H9 (cell line): Measurements from ENCODE around the gene TSGA10. TPM values are rescaled to one million over a fixed set of nuclear protein-coding genes. Genes with fewer than 3 reads are reported as not detected.

Source experiments
- DNase-seq: peaks from one replicate; pipeline ENCODE4 v3.0.0-alpha.2; 2017
- H2AFZ ChIP-seq: one replicate; pipeline ENCODE4 v1.6.1; 2013; ENCODE audit warnings: mild to moderate bottlenecking, low read length, control low read depth, moderate library complexity
- H2AK5ac ChIP-seq: 2 replicates; pipeline ENCODE4 v1.6.1; 2013; ENCODE audit warnings: low read length, control low read depth, mixed read lengths; ENCODE audit not compliant: insufficient read length
- H2BK120ac ChIP-seq: one replicate; pipeline ENCODE4 v1.6.1; 2013; ENCODE audit warnings: low read depth, mild to moderate bottlenecking, low read length, control low read depth, inconsistent platforms; ENCODE audit not compliant: poor library complexity, severe bottlenecking
- H2BK12ac ChIP-seq: 2 replicates; pipeline ENCODE4 v1.6.1; 2013; ENCODE audit warnings: low read length, control low read depth, mixed read lengths, low read depth; ENCODE audit not compliant: insufficient read length
- H2BK15ac ChIP-seq: 2 replicates; pipeline ENCODE4 v1.6.1; 2013; ENCODE audit warnings: low read depth, low read length, control low read depth
- H2BK20ac ChIP-seq: one replicate; pipeline ENCODE4 v1.6.1; 2013; ENCODE audit warnings: low read depth, mild to moderate bottlenecking, low read length, control low read depth, inconsistent platforms; ENCODE audit not compliant: poor library complexity, severe bottlenecking
- H2BK5ac ChIP-seq: 2 replicates; pipeline ENCODE4 v1.6.1; 2013; ENCODE audit warnings: low read length, control low read depth, mixed read lengths; ENCODE audit not compliant: insufficient read length
- H3K14ac ChIP-seq: 2 replicates; pipeline ENCODE4 v1.6.1; 2013; ENCODE audit warnings: low read length, control low read depth; ENCODE audit not compliant: insufficient read depth
- H3K18ac ChIP-seq: 2 replicates; pipeline ENCODE4 v1.6.1; 2013; ENCODE audit warnings: low read depth, mild to moderate bottlenecking, mixed read lengths, low read length, control low read depth; ENCODE audit not compliant: insufficient read length
- H3K23ac ChIP-seq: 2 replicates; pipeline ENCODE4 v1.6.1; 2013; ENCODE audit warnings: low read length, control low read depth, mixed read lengths, low read depth; ENCODE audit not compliant: insufficient read length
- H3K23me2 ChIP-seq: 2 replicates; pipeline ENCODE4 v1.6.1; 2013; ENCODE audit warnings: low read depth, mild to moderate bottlenecking, mixed read lengths, low read length, control low read depth; ENCODE audit not compliant: insufficient read length, poor library complexity, severe bottlenecking
- H3K27ac ChIP-seq: 2 replicates; pipeline ENCODE4 v1.5.1; 2013; ENCODE audit warnings: low read length, control low read depth, mixed read lengths, low read depth; ENCODE audit not compliant: insufficient read length
- H3K27me3 ChIP-seq: 2 replicates; pipeline ENCODE4 v1.6.1; 2013; ENCODE audit warnings: low read length, control low read depth, inconsistent platforms; ENCODE audit not compliant: insufficient read depth
- H3K4ac ChIP-seq: 2 replicates; pipeline ENCODE4 v1.6.1; 2013; ENCODE audit warnings: low read depth, mild to moderate bottlenecking, control low read depth, inconsistent platforms, low read length, moderate library complexity
- H3K4me1 ChIP-seq: 2 replicates; pipeline ENCODE4 v1.6.1; 2013; ENCODE audit warnings: low read length, control low read depth, inconsistent platforms; ENCODE audit not compliant: insufficient read depth
- H3K4me2 ChIP-seq: 2 replicates; pipeline ENCODE4 v1.6.1; 2013; ENCODE audit warnings: low read length, control low read depth, mixed read lengths; ENCODE audit not compliant: insufficient read length, insufficient read depth
- H3K56ac ChIP-seq: 2 replicates; pipeline ENCODE4 v1.6.1; 2013; ENCODE audit warnings: low read depth, mild to moderate bottlenecking, mixed read lengths, low read length, control low read depth; ENCODE audit not compliant: insufficient read length
- H3K79me1 ChIP-seq: 2 replicates; pipeline ENCODE4 v1.6.1; 2013; ENCODE audit warnings: low read depth, mild to moderate bottlenecking, moderate library complexity, low read length, control low read depth, inconsistent platforms; ENCODE audit not compliant: insufficient read depth, poor library complexity, severe bottlenecking
- H3K79me2 ChIP-seq: 2 replicates; pipeline ENCODE4 v1.6.1; 2013; ENCODE audit warnings: low read length, control low read depth, inconsistent platforms; ENCODE audit not compliant: insufficient read depth
- H3K9ac ChIP-seq: 2 replicates; pipeline ENCODE4 v1.6.1; 2013; ENCODE audit warnings: low read length, control low read depth, mixed read lengths; ENCODE audit not compliant: insufficient read length; ENCODE audit errors: extremely low read depth
- H3K9me3 ChIP-seq: one replicate; pipeline ENCODE4 v1.6.1; 2013; ENCODE audit warnings: low read depth, low read length, inconsistent platforms; ENCODE audit not compliant: control insufficient read depth
- H3T11ph ChIP-seq: one replicate; pipeline ENCODE4 v1.6.1; 2013; ENCODE audit warnings: mild to moderate bottlenecking, low read length, control low read depth, inconsistent platforms
- H4K20me1 ChIP-seq: one replicate; pipeline ENCODE4 v1.6.1; 2013; ENCODE audit not compliant: control insufficient read depth, insufficient read length, insufficient read depth
- H4K5ac ChIP-seq: 2 replicates; pipeline ENCODE4 v1.6.1; 2013; ENCODE audit warnings: low read depth, mild to moderate bottlenecking, mixed read lengths, low read length, control low read depth; ENCODE audit not compliant: insufficient read length
- H4K8ac ChIP-seq: replicated peaks from 2 replicates; pipeline ENCODE4 v1.6.1; 2013; ENCODE audit warnings: low read length, control low read depth, mixed read lengths, low read depth; ENCODE audit not compliant: insufficient read length
- H4K91ac ChIP-seq: 2 replicates; pipeline ENCODE4 v1.6.1; 2013; ENCODE audit warnings: low read depth, mild to moderate bottlenecking, moderate library complexity, mixed read lengths, low read length, control low read depth; ENCODE audit not compliant: insufficient read length
- H3K27ac Mint-ChIP-seq, 3 experiments: 2 replicates in 2 of 3; 3 replicates in 1 of 3; pipeline ENCODE4 v1.8.0; 2020 to 2021; ENCODE audit warnings: mixed read lengths in 3 of 3, mild to moderate bottlenecking in 1 of 3, moderate library complexity in 1 of 3
- H3K27me3 Mint-ChIP-seq: 2 replicates; pipeline ENCODE4 v1.8.0; 2021; ENCODE audit warnings: low read depth, mild to moderate bottlenecking, moderate library complexity, mixed read lengths
- H3K36me3 Mint-ChIP-seq, 3 experiments: 2 replicates in 2 of 3; 3 replicates in 1 of 3; pipeline ENCODE4 v1.8.0; 2020 to 2021; ENCODE audit warnings: low read depth in 3 of 3, mixed read lengths in 3 of 3; ENCODE audit not compliant: insufficient read depth in 1 of 3
- H3K4me1 Mint-ChIP-seq, 2 experiments: 2 replicates each; pipeline ENCODE4 v1.8.0; 2020; ENCODE audit warnings: mixed read lengths in 2 of 2
- H3K4me3 Mint-ChIP-seq, 2 experiments: 2 replicates in 1 of 2; 3 replicates in 1 of 2; pipeline ENCODE4 v1.8.0; 2020 to 2021; ENCODE audit warnings: mild to moderate bottlenecking in 2 of 2, mixed read lengths in 2 of 2, moderate library complexity in 1 of 2
- H3K9me3 Mint-ChIP-seq, 2 experiments: 2 replicates in 1 of 2; 3 replicates in 1 of 2; pipeline ENCODE4 v1.8.0; 2020; ENCODE audit warnings: mild to moderate bottlenecking in 2 of 2, mixed read lengths in 2 of 2, moderate library complexity in 1 of 2
- CTCF ChIP-seq: fragments of 200-600 bp; sonication (generic); conservative IDR thresholded peaks from 3 replicates; pipeline ENCODE4 v1.8.0; 2021; ENCODE audit warnings: antibody characterized with exemption, mild to moderate bottlenecking
- WGBS: extraction: QIAGEN DNeasy Blood & Tissue Kit; methylation state at CpG from one replicate; pipeline ENCODE4 v1.1.7; 2013; ENCODE audit warnings: missing lambda C conversion rate, low lambda C conversion rate, mixed read lengths; ENCODE audit not compliant: insufficient read length; ENCODE audit errors: extremely low coverage; 5-methylcytosine and 5-hydroxymethylcytosine counted together
- total RNA-seq: library from RNA; stranded (reverse); gene quantifications from 2 replicates; pipeline ENCODE4 v1.2.1, GENCODE V29; 2021

Gene TSGA10
- total RNA-seq, 1 experiment from 2014 or later = 6.3 TPM

- no peak overlapping the region for H3K9ac ChIP-seq
- Mint-ChIP-seq H3K4me3 (no peak overlapping the region), H3K9me3 (no peaks in the 10 kb centered on the region), H3K4me1 (peaks cover 9 to 13% of the 10 kb centered on the region in 2 experiments), H3K27ac (no peak overlapping the region), H3K36me3 (no peaks in the 10 kb centered on the region; a peak in 3 of 7 replicates), H3K27me3 (no peaks in the 10 kb centered on the region)
- peaks cover 12% of the 10 kb centered on the region for H3K23me2 ChIP-seq
- no peaks in the 10 kb centered on the region for H3K79me1 ChIP-seq
- no peak overlapping the region for H2BK120ac ChIP-seq
- TF ChIP-seq CTCF = no peak
- no peak overlapping the region for H2BK12ac ChIP-seq
- peaks cover 2% of the 10 kb centered on the region for H4K20me1 ChIP-seq
- H3K56ac ChIP-seq = no peak overlapping the region
- no peak overlapping the region for H4K5ac ChIP-seq
- H3T11ph ChIP-seq = no peak overlapping the region
- H2AFZ ChIP-seq = no peak overlapping the region
- H3K27me3 ChIP-seq = no peaks in the 10 kb centered on the region
- H3K4ac ChIP-seq = no peak overlapping the region
- no peak overlapping the region for H3K4me2 ChIP-seq
- no peak overlapping the region for H2AK5ac ChIP-seq
- no peak overlapping the region for H3K27ac ChIP-seq
- no peak overlapping the region for H3K18ac ChIP-seq
- no peaks in the 10 kb centered on the region for H3K79me2 ChIP-seq
- H2BK20ac ChIP-seq = no peak overlapping the region
- 0 out of 2 replicates have a peak, but pooled peaks cover 2% of the 10 kb centered on the region for H3K4me1 ChIP-seq
- DNase-seq = no peak
- no peak overlapping the region for H2BK15ac ChIP-seq
- no CpG with 5 or more reads among the region's 1 CpG for WGBS
- H4K91ac ChIP-seq = no peak overlapping the region
- no peak overlapping the region for H2BK5ac ChIP-seq
- no peak overlapping the region for H4K8ac ChIP-seq
- H3K14ac ChIP-seq = no peak overlapping the region
- H3K9me3 ChIP-seq = no peaks in the 10 kb centered on the region
- H3K23ac ChIP-seq = no peak overlapping the region
Measured at GRCh38 chr2:99150706-99151105, 4.0 kb downstream of the TSGA10 start.
